GM23248 (cell line): ENCODE measurements around the gene TMEM123. TPM values are rescaled to one million over a fixed set of nuclear protein-coding genes. Genes with fewer than 3 reads are reported as not detected.

Experiments
- DNase-seq: peaks from one replicate; pipeline ENCODE4 v3.0.0-alpha.2; 2015
- H2AFZ ChIP-seq: fragments of 200-600 bp; sonication (generic); 2 replicates; pipeline ENCODE4 v1.6.1; 2016; ENCODE audit warnings: antibody characterized with exemption
- H3F3A ChIP-seq: fragments of 200-600 bp; sonication (generic); 2 replicates; pipeline ENCODE4 v1.6.1; 2016; ENCODE audit warnings: mild to moderate bottlenecking, antibody characterized with exemption, mixed run types; ENCODE audit not compliant: insufficient read depth
- H3K27ac ChIP-seq: fragments of 200-600 bp; sonication (generic); 2 replicates; pipeline ENCODE4 v1.5.1; 2016; ENCODE audit warnings: mild to moderate bottlenecking
- H3K27me3 ChIP-seq: fragments of 200-600 bp; sonication (generic); replicated peaks from 2 replicates; pipeline ENCODE4 v1.6.1; 2016; ENCODE audit warnings: mild to moderate bottlenecking; ENCODE audit not compliant: insufficient read depth
- H3K36me3 ChIP-seq: fragments of 200-600 bp; sonication (generic); 2 replicates; pipeline ENCODE4 v1.6.1; 2016; ENCODE audit warnings: low read depth, mild to moderate bottlenecking
- H3K4me1 ChIP-seq: fragments of 200-600 bp; sonication (generic); 2 replicates; pipeline ENCODE4 v1.6.1; 2016; ENCODE audit warnings: mild to moderate bottlenecking; ENCODE audit not compliant: insufficient read depth
- H3K4me2 ChIP-seq: fragments of 200-600 bp; sonication (generic); one replicate; pipeline ENCODE4 v1.6.1; 2016; ENCODE audit warnings: mild to moderate bottlenecking; ENCODE audit not compliant: unreplicated experiment
- H3K4me3 ChIP-seq: fragments of 200-600 bp; sonication (generic); 2 replicates; pipeline ENCODE4 v1.5.1; 2016; ENCODE audit warnings: mild to moderate bottlenecking
- H3K79me2 ChIP-seq: fragments of 200-600 bp; sonication (generic); 2 replicates; pipeline ENCODE4 v1.6.1; 2016; ENCODE audit warnings: mild to moderate bottlenecking; ENCODE audit not compliant: insufficient read depth
- H3K9ac ChIP-seq: fragments of 200-600 bp; sonication (generic); 2 replicates; pipeline ENCODE4 v1.6.1; 2016; ENCODE audit warnings: mild to moderate bottlenecking
- H3K9me2 ChIP-seq: fragments of 200-600 bp; sonication (generic); 2 replicates; pipeline ENCODE4 v1.6.1; 2016; ENCODE audit warnings: mixed run types, mild to moderate bottlenecking, moderate library complexity; ENCODE audit not compliant: insufficient read depth
- H3K9me3 ChIP-seq: fragments of 200-600 bp; sonication (generic); one replicate; pipeline ENCODE4 v1.6.1; 2017; ENCODE audit warnings: low read depth
- H4K20me1 ChIP-seq: fragments of 200-600 bp; sonication (generic); 2 replicates; pipeline ENCODE4 v1.6.0; 2016; ENCODE audit not compliant: insufficient read depth
- EZH2 ChIP-seq: fragments of 200-600 bp; sonication (generic); IDR thresholded peaks from 2 replicates; pipeline ENCODE4 v1.6.1; 2018; ENCODE audit warnings: antibody characterized with exemption, mild to moderate bottlenecking; ENCODE audit not compliant: insufficient read depth, poor library complexity, severe bottlenecking
- EZH2phosphoT487 ChIP-seq: fragments of 200-600 bp; sonication (generic); IDR thresholded peaks from 2 replicates; pipeline ENCODE4 v1.6.1; 2018; ENCODE audit warnings: antibody characterized with exemption, moderate library complexity, mild to moderate bottlenecking, low read depth; ENCODE audit not compliant: insufficient read depth
- WGBS, 2 experiments: methylation state at CpG; one replicate each; pipeline ENCODE4 v1.1.6; 2015 to 2017; ENCODE audit warnings: low lambda C conversion rate in 2 of 2, low coverage in 1 of 2; ENCODE audit errors: missing lambda C conversion rate in 2 of 2; 5-methylcytosine and 5-hydroxymethylcytosine counted together
- in situ Hi-C: fragments of 300-500 bp; cut with MboI; formaldehyde crosslinking; loops from 2 replicates; pipeline ENCODE4 v1.15.0; 2020
- polyA plus RNA-seq: library from polyadenylated mRNA; unstranded; fragments of >200 nt; fragmentation: Nextera tagmentation; extraction: Ambion mirVana; gene quantifications from 2 replicates; pipeline ENCODE4 v1.2.1, GENCODE V29; 2016
- total RNA-seq: library from RNA; depleted of rRNA; stranded (reverse); fragments of >200 nt; shearing (Covaris generic); gene quantifications from 2 replicates; pipeline ENCODE4 v1.2.3, GENCODE V29; 2014

Gene TMEM123
- total and polyA plus RNA-seq, 2 experiments from 2014 or later, result 106 to 113 TPM

GRCh38 chr11:102472127-102472526, 19.6 kb upstream of the TMEM123 start:
- Histone ChIP-seq H3K27me3 (no peaks in the 10 kb centered on the region), H3K9ac (no peak overlapping the region), H3K27ac (no peak overlapping the region), H3K79me2 (no peaks in the 10 kb centered on the region), H2AFZ (no peak overlapping the region), H3F3A (0 out of 2 replicates have a peak, but pooled peaks cover 5% of the 10 kb centered on the region), H3K36me3 (no peaks in the 10 kb centered on the region), H3K9me2 (no peaks in the 10 kb centered on the region), H3K4me2 (no peak overlapping the region), H3K4me3 (no peak overlapping the region), H3K4me1 (peaks cover 10% of the 10 kb centered on the region), H3K9me3 (no peaks in the 10 kb centered on the region), H4K20me1 (no peaks in the 10 kb centered on the region)
- in situ Hi-C loops, result no loop called here
- TF ChIP-seq EZH2 (no peak), EZH2phosphoT487 (no peak)
- DNase-seq, result no peak
- WGBS, 2 experiments, result 86 to 87% methylated on average over 4 of the region's 4 CpGs

GRCh38 chr11:102471474-102471873, 18.9 kb upstream of the TMEM123 start:
- no peak for TF ChIP-seq EZH2
- no peak for TF ChIP-seq EZH2phosphoT487
- no peak overlapping the region for H3K4me2 ChIP-seq
- no peaks in the 10 kb centered on the region for H3K36me3 ChIP-seq
- peaks cover 10% of the 10 kb centered on the region for H3K4me1 ChIP-seq
- H4K20me1 ChIP-seq, result no peaks in the 10 kb centered on the region
- no peaks in the 10 kb centered on the region for H3K79me2 ChIP-seq
- no peaks in the 10 kb centered on the region for H3K9me3 ChIP-seq
- H3K9me2 ChIP-seq, result no peaks in the 10 kb centered on the region
- H3K9ac ChIP-seq, result no peak overlapping the region
- H2AFZ ChIP-seq, result no peak overlapping the region
- 0 out of 2 replicates have a peak, but pooled peaks cover 5% of the 10 kb centered on the region for H3F3A ChIP-seq
- no peak overlapping the region for H3K4me3 ChIP-seq
- no peaks in the 10 kb centered on the region for H3K27me3 ChIP-seq
- DNase-seq, result no peak
- in situ Hi-C loops, result no loop called here
- no peak overlapping the region for H3K27ac ChIP-seq

GRCh38 chr11:102470251-102470650, 17.7 kb upstream of the TMEM123 start:
- Histone ChIP-seq H3K27me3 (no peaks in the 10 kb centered on the region), H3K4me2 (no peak overlapping the region), H3K4me1 (peaks cover 10% of the 10 kb centered on the region), H3K79me2 (no peaks in the 10 kb centered on the region), H3K27ac (no peak overlapping the region), H2AFZ (no peak overlapping the region), H3K4me3 (no peak overlapping the region), H3F3A (0 out of 2 replicates have a peak, but pooled peaks cover 5% of the 10 kb centered on the region), H3K9ac (no peak overlapping the region), H3K36me3 (no peaks in the 10 kb centered on the region), H3K9me3 (no peaks in the 10 kb centered on the region), H3K9me2 (no peaks in the 10 kb centered on the region), H4K20me1 (no peaks in the 10 kb centered on the region)
- TF ChIP-seq EZH2phosphoT487 (no peak), EZH2 (no peak)
- WGBS, 2 experiments, result 88 to 95% methylated on average over 3 of the region's 3 CpGs
- in situ Hi-C loops, result no loop called here
- no peak for DNase-seq

GRCh38 chr11:102469196-102469821, 16.7 kb upstream of the TMEM123 start:
- Histone ChIP-seq H3K4me2 (peak overlapping the region; percentile 16), H2AFZ (peak overlapping the region; percentile 85), H3K27ac (peak overlapping the region; percentile 34)

More at GRCh38 chr11:102469196-102469821, 16.7 kb upstream of the TMEM123 start:
- in situ Hi-C loops, result no loop called here
- Histone ChIP-seq H3K4me3 (0 out of 2 replicates have a peak overlapping the region, but pooled peaks have one; percentile 22), H3K9ac (no peak overlapping the region), H3K36me3 (no peaks in the 10 kb centered on the region), H3K27me3 (no peaks in the 10 kb centered on the region), H3K79me2 (no peaks in the 10 kb centered on the region), H3K9me2 (no peaks in the 10 kb centered on the region), H4K20me1 (no peaks in the 10 kb centered on the region), H3K4me1 (peaks cover 10% of the 10 kb centered on the region), H3K9me3 (no peaks in the 10 kb centered on the region), H3F3A (0 out of 2 replicates have a peak, but pooled peaks cover 5% of the 10 kb centered on the region)
- TF ChIP-seq EZH2phosphoT487 (no peak), EZH2 (no peak)
- WGBS, 2 experiments, result 62% methylated on average over 8 of the region's 8 CpGs
- peak; percentile 53 for DNase-seq
